HepG2 (cell line): ENCODE measurements around the gene C21orf58. TPM values are rescaled to one million over a fixed set of nuclear protein-coding genes. Genes with fewer than 3 reads are reported as not detected.

Source experiments
- MBD4 ChIP-seq: IDR thresholded peaks from 2 replicates; pipeline ENCODE4 v1.6.1; 2012; ENCODE audit warnings: low read length, inconsistent platforms, borderline replicate concordance
- NFAT5 ChIP-seq: sonication (generic); formaldehyde crosslinking; IDR thresholded peaks from 2 replicates; pipeline ENCODE4 v1.4.0; 2020; ENCODE audit warnings: missing genetic modification reagents
- PRDM4 ChIP-seq: sonication (generic); formaldehyde crosslinking; IDR thresholded peaks from 2 replicates; pipeline ENCODE4 v1.9.0; 2021; ENCODE audit warnings: missing genetic modification reagents, borderline replicate concordance
- ZNF318 ChIP-seq: sonication (generic); formaldehyde crosslinking; IDR thresholded peaks from 2 replicates; pipeline ENCODE4 v1.4.0; 2020; ENCODE audit warnings: mild to moderate bottlenecking, missing genetic modification reagents
- ZNF33B ChIP-seq: sonication (generic); formaldehyde crosslinking; IDR thresholded peaks from 2 replicates; pipeline ENCODE4 v1.5.1; 2020; ENCODE audit warnings: mild to moderate bottlenecking, missing genetic modification reagents
- ZNF572 ChIP-seq: sonication (generic); formaldehyde crosslinking; IDR thresholded peaks from 2 replicates; pipeline ENCODE4 v1.5.1; 2020; ENCODE audit warnings: mild to moderate bottlenecking, missing genetic modification reagents
- ZNF7 ChIP-seq: IDR thresholded peaks from 2 replicates; pipeline ENCODE4 v1.6.1; 2016; ENCODE audit warnings: missing biosample characterization, missing genetic modification reagents
- polyA plus RNA-seq, 8 experiments: library from polyadenylated mRNA; depleted of rRNA in 3 of 8; stranded (reverse) in 7 of 8; unstranded in 1 of 8; fragments of >200 nt; fragmentation: Illumina TruSeq in 4 of 8; extraction: Trizol in 4 of 8; gene quantifications; 2 replicates each; pipeline versions ENCODE4 v1.2.1 to v1.2.3, GENCODE V29; 2011 to 2016; ENCODE audit warnings: low read depth in 4 of 8, missing spikeins in 1 of 8, mixed read lengths in 1 of 8; ENCODE audit not compliant: insufficient read depth in 1 of 8
- total RNA-seq, 5 experiments: library from RNA; depleted of rRNA; stranded (reverse); fragments of >200 nt; fragmentation: Illumina TruSeq; extraction: Trizol; gene quantifications; 2 replicates each; pipeline ENCODE4 v1.2.3, GENCODE V29; 2016; ENCODE audit warnings: low read depth in 1 of 5

C21orf58 gene
- total and polyA plus RNA-seq, 2 of the 13 experiments (the other 11 are each of a cell fraction or from before 2014, with no cell fraction given), result 3.5 to 6.8 TPM

- TF ChIP-seq PRDM4 (no peak), ZNF33B (CRISPR knock-in tag) (no peak), ZNF318 (CRISPR knock-in tag) (no peak), NFAT5 (no peak), MBD4 (no peak), ZNF7 (no peak), ZNF572 (no peak)
These were observed 46.0 kb upstream of the C21orf58 start (continued) for GRCh38 chr21:46369520-46370235.
